GM18499 (cell line): ENCODE measurements around the gene C17orf107.
"Not testable (repeated sequence)": the region's sequence is repeated elsewhere in the genome, so short reads cannot be mapped to it uniquely, and the experiment has no call there.

Experiments used
- ATAC-seq: cut with Tn5 transposase; IDR thresholded peaks from one replicate; pipeline ENCODE4 v1.9.1; 2021; ENCODE audit warnings: moderate number of reproducible peaks; ENCODE audit not compliant: insufficient read depth, unreplicated experiment

Gene C17orf107

GRCh38 chr17:4899341-4900230, at the start of gene C17orf107:
TSS of gene C17orf107 (plus strand) at chr17:4899536. CDS start at chr17:4899763, 227 bp downstream.
- no peak for ATAC-seq

- ATAC-seq, result no peak
Observed at GRCh38 chr17:4850246-4850645, 49.1 kb upstream of the C17orf107 start.

GRCh38 chr17:4851084-4851483, 48.3 kb upstream of the C17orf107 start:
- no peak for ATAC-seq

GRCh38 chr17:4852567-4853207, 46.6 kb upstream of the C17orf107 start:
- no peak for ATAC-seq

GRCh38 chr17:4853208-4853671, 46.1 kb upstream of the C17orf107 start:
- ATAC-seq, result no peak

GRCh38 chr17:4854111-4854681, 45.1 kb upstream of the C17orf107 start:
- no peak for ATAC-seq

GRCh38 chr17:4856271-4856936, 42.9 kb upstream of the C17orf107 start:
- no peak for ATAC-seq

- ATAC-seq, result no peak
Observed at GRCh38 chr17:4856937-4857314, 42.4 kb upstream of the C17orf107 start.

- not testable (repeated sequence) for ATAC-seq
Observed at GRCh38 chr17:4857347-4857746, 42.0 kb upstream of the C17orf107 start.

- ATAC-seq, result no peak
Observed at GRCh38 chr17:4858068-4858881, 41.1 kb upstream of the C17orf107 start.

- ATAC-seq, result no peak
Observed at GRCh38 chr17:4858882-4859260, 40.5 kb upstream of the C17orf107 start.

- ATAC-seq, result no peak
Observed at GRCh38 chr17:4859816-4860625, 39.3 kb upstream of the C17orf107 start.

- ATAC-seq, result no peak
Observed at GRCh38 chr17:4860651-4861050, 38.7 kb upstream of the C17orf107 start.

GRCh38 chr17:4861052-4861451, 38.3 kb upstream of the C17orf107 start:
- no peak for ATAC-seq

- ATAC-seq, result no peak
Observed at GRCh38 chr17:4862720-4863119, 36.6 kb upstream of the C17orf107 start.

GRCh38 chr17:4863321-4863720, 36.0 kb upstream of the C17orf107 start:
- no peak for ATAC-seq

- not testable (repeated sequence) for ATAC-seq
Observed at GRCh38 chr17:4867535-4867934, 31.8 kb upstream of the C17orf107 start.

- not testable (repeated sequence) for ATAC-seq
Observed at GRCh38 chr17:4869058-4869998, 30.0 kb upstream of the C17orf107 start.
